Colonic mucosa (tissue), 4 donors: ENCODE results near the gene CERK. TPM values are rescaled to one million over a fixed set of nuclear protein-coding genes. Genes with fewer than 3 reads are reported as not detected.

Source experiments
- DNase-seq: peaks from one replicate; pipeline ENCODE4 v3.0.0-alpha.2; 2020
- H3K27ac ChIP-seq: fragments of 200-600 bp; one replicate; pipeline ENCODE4 v1.8.0; 2021
- H3K27me3 ChIP-seq: fragments of 200-600 bp; one replicate; pipeline ENCODE4 v1.8.0; 2021
- H3K36me3 ChIP-seq: fragments of 200-600 bp; one replicate; pipeline ENCODE4 v1.8.0; 2021
- H3K4me1 ChIP-seq: fragments of 200-600 bp; one replicate; pipeline ENCODE4 v1.8.0; 2021; ENCODE audit warnings: mild to moderate bottlenecking
- H3K4me3 ChIP-seq: fragments of 200-600 bp; one replicate; pipeline ENCODE4 v1.8.0; 2021
- H3K9ac ChIP-seq, 2 donors: one replicate each; pipeline ENCODE4 v1.7.0; 2013; ENCODE audit warnings: control low read depth in 2 of 2, low read depth in 2 of 2, low read length in 2 of 2
- H3K9me3 ChIP-seq: fragments of 200-600 bp; one replicate; pipeline ENCODE4 v1.8.0; 2021
- intact Hi-C: fragments of 100-400 bp; cut with DNase I; formaldehyde crosslinking; loops from one replicate; pipeline ENCODE4 v1.14.1; 2022
- total RNA-seq, 2 donors: library from RNA; stranded (reverse); fragmentation: NEBNext Ultra II Directional in 1 of 2; extraction: Animal tissue kit (Norgen Biotek cat#: 25700) in 1 of 2; gene quantifications; one replicate each; pipeline ENCODE4 v1.2.1, GENCODE V29; 2021
- TF ChIP-seq, protein P1 (sequence below): fragments of 200-600 bp; IDR thresholded peaks from one replicate; pipeline ENCODE4 v1.8.0; 2022; ENCODE audit warnings: antibody characterized with exemption, mild to moderate bottlenecking
- donor health status: healthy.
- donor health status: DM: no; HTN: no; CAD: no.
- donor health status: DM: no; HTN: no; CAD: no.

CERK gene
- total RNA-seq, 2 donors from 2014 or later, result 24.7 to 46.6 TPM

DNA sequence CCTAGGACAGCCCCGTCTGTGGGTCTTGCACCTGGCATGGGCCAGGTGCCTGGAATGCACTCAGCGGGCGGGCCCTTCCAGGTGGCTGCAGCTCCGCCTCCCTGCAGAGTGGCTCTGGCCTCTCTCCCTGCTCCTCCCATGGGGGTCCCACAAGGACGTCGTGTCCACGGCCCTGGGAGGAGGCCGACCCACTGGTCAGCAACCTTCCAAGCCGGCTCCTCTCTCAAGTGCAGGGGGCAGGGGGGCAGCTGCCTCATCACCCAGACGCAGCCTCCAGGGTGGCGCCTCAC, 41.9 kb downstream of the CERK start:
- H3K9ac ChIP-seq, result no peak overlapping the region
- peaks cover 34% of the 10 kb centered on the region for H3K36me3 ChIP-seq
- DNase-seq, result no peak
- intact Hi-C loops, result no loop called here
- no peaks in the 10 kb centered on the region for H3K4me1 ChIP-seq
- TF ChIP-seq, protein P1, sequence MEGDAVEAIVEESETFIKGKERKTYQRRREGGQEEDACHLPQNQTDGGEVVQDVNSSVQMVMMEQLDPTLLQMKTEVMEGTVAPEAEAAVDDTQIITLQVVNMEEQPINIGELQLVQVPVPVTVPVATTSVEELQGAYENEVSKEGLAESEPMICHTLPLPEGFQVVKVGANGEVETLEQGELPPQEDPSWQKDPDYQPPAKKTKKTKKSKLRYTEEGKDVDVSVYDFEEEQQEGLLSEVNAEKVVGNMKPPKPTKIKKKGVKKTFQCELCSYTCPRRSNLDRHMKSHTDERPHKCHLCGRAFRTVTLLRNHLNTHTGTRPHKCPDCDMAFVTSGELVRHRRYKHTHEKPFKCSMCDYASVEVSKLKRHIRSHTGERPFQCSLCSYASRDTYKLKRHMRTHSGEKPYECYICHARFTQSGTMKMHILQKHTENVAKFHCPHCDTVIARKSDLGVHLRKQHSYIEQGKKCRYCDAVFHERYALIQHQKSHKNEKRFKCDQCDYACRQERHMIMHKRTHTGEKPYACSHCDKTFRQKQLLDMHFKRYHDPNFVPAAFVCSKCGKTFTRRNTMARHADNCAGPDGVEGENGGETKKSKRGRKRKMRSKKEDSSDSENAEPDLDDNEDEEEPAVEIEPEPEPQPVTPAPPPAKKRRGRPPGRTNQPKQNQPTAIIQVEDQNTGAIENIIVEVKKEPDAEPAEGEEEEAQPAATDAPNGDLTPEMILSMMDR, result no peak
- H3K9me3 ChIP-seq, result no peaks in the 10 kb centered on the region
- H3K27ac ChIP-seq, result no peak overlapping the region
- no peak overlapping the region for H3K4me3 ChIP-seq
- no peaks in the 10 kb centered on the region for H3K27me3 ChIP-seq

DNA sequence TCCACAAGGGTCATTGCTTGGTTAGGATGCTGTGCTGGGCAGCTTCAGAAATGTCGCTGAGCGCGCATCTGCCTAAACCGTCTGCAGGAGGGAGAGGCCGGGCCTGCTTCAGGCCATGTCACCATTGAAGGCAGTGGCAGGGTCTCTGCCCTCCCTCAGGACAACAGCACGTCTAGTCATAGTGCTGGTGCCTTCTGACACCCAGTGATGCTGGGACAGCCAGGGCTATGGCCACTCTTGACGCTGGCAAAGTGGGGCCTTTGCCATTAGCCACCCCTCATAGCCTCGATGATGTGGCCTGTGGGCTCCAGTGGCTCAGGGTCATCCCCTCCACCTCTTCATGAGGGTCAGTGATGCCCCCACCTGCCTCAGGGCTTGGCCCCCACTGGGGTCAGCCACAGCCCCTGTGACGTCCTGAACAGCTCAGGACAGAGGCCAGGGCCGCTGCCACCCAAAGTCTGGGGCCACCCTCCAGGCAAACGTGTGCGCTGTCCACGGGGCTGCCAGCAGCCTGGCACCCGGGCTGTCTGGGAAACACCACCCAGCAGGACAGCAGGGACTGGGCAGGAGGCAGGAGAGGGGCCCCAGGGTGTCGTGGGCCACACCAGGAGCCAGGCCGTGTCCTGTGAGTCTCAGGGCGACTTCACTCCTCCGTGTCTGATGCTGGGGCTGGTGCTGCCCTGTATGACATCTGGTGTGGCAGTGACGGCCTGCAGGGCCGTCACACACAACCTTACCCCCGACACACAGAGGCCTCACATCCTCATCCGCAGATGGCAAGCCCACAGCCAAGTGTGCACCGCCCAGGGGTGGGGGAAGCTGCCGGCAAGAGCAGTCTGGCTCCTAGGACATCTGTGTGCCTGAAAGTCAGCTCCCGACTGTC, 42.5 kb downstream of the CERK start:
- H3K9me3 ChIP-seq, result no peaks in the 10 kb centered on the region
- DNase-seq, result no peak
- TF ChIP-seq, protein P1, result no peak
- H3K9ac ChIP-seq, result no peak overlapping the region
- H3K4me1 ChIP-seq, result no peaks in the 10 kb centered on the region
- H3K4me3 ChIP-seq, result no peak overlapping the region
- no peak overlapping the region for H3K27ac ChIP-seq
- intact Hi-C loops, result no loop called here
- no peaks in the 10 kb centered on the region for H3K27me3 ChIP-seq
- H3K36me3 ChIP-seq, result peaks cover 32% of the 10 kb centered on the region

DNA sequence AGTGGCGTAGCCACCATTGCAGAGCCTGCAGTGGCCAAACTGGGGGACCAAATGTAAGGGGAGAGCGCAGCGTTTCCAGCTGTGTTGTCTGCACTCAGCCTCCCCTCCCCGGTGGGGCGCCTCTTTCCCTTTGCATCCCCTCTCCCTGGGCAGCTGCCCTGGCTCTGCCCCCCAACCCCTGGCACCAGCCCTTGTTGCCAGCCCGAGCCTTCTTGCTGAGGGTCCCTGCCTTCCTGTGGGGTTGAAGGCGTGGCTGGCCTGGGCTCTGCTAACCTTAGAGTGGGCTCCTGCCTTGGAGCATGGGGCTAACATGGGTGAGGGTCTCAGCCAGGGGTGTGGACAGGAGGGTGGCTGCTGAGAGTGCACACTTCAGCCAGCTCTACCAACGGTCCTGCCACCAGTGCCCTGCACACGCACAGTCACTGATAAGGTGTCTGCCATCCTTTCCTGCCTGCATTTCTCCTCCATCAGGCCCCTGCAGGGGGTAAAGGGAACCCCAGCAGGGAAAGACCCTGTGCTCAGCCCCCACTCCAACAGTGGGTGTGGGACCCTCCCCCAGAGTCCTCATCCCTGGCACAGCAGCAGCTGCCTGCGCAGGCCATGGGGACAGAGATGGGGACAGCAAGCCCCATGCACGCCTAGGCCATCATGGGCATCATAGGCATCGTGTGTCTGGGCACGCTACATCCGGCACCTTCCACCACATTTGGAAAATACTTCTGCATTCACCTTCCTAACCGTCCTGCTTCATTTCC, 43.5 kb downstream of the CERK start:
- peaks cover 38% of the 10 kb centered on the region for H3K36me3 ChIP-seq
- DNase-seq, result no peak
- H3K4me3 ChIP-seq, result no peak overlapping the region
- H3K27me3 ChIP-seq, result no peaks in the 10 kb centered on the region
- no peaks in the 10 kb centered on the region for H3K4me1 ChIP-seq
- H3K27ac ChIP-seq, result no peak overlapping the region
- H3K9ac ChIP-seq, result no peak overlapping the region
- TF ChIP-seq, protein P1, result no peak
- intact Hi-C loops, result no loop called here
- no peaks in the 10 kb centered on the region for H3K9me3 ChIP-seq

DNA sequence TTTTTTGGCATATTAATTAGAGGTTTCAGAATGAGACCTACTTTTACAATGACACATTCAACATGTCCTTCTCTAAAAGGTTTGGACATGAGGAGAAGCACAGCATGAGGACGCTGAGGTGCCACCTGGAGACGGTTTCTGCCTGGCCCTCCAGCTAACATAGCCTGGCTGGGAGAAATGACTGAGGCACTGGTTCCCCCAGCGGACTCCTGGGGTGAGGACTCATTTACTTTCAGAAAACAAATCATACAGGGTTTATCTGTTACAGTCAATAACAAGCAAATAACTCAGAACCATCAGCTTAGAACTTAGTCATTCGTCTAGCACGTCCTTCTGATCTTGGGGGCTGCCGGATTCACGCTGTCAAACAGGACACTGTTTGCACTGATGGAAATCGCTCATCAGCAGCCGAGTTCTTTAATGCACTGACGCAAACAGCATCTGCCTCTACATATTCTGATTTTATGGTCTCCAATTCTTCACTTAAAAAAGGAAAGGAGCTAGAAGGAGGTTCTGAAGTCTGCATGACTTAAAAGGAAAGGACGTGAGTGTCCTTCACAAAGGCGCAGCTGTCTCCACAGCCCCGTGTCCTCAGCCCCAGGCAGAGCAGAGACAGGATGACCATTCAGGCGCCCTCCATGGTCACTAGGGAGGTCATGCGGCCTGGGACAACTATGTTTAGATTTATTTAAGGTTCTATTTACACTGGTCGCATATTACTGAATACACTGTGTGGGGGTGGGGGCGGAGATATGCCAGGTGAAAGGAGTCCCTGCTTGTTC, 44.2 kb downstream of the CERK start:
- H3K4me1 ChIP-seq, result no peaks in the 10 kb centered on the region
- DNase-seq, result no peak
- TF ChIP-seq, protein P1, result no peak
- peaks cover 38% of the 10 kb centered on the region for H3K36me3 ChIP-seq
- intact Hi-C loops, result no loop called here
- H3K27ac ChIP-seq, result no peak overlapping the region
- no peak overlapping the region for H3K4me3 ChIP-seq
- no peaks in the 10 kb centered on the region for H3K27me3 ChIP-seq
- H3K9me3 ChIP-seq, result no peaks in the 10 kb centered on the region
- H3K9ac ChIP-seq, result no peak overlapping the region

DNA sequence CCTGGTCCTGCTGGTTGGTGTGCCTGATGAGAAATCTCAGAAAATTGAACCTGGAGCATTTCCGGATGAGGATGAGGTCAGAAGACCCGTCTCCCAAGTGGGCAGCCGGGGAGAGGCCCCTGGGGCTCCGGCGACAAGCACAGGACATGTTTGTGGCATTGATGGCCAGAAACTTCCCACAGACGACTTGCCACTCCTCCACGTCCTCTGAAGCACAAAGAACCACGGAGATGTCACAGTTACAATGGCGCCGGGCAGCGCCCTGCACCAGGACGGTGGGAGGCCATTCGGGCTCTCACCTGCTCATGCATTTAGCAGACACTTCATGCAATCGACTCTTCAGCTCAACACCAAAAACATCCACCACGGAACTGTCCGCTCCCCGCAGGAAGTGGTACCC, 46.5 kb downstream of the CERK start:
- DNase-seq, result no peak
- Histone ChIP-seq H3K4me3 (no peak overlapping the region), H3K9ac (no peak overlapping the region), H3K4me1 (peaks cover 4% of the 10 kb centered on the region), H3K27me3 (no peaks in the 10 kb centered on the region), H3K36me3 (peaks cover 29% of the 10 kb centered on the region), H3K27ac (no peak overlapping the region), H3K9me3 (no peaks in the 10 kb centered on the region)
- TF ChIP-seq, protein P1, result no peak
- intact Hi-C loops, result no loop called here
